ENCODE measurements around the gene VWC2L.

The VWC2L gene

GRCh38 chr2:214386720-214387119 lies 24.1 kb upstream of the VWC2L start:
- Histone ChIP-seq H3K27ac (ENCODE audit: low read length) (no peak overlapping the region), H3K4me1 (ENCODE audit: control insufficient read depth, insufficient read depth, low read length) (no peaks in the 10 kb centered on the region), H3K27me3 (ENCODE audit: control insufficient read depth, insufficient read depth, low read length) (no peaks in the 10 kb centered on the region), H3K36me3 (ENCODE audit: control insufficient read depth, insufficient read depth, low read length) (no peaks in the 10 kb centered on the region), H3K4me3 (ENCODE audit: low read length) (no peak overlapping the region), H3K9me3 (ENCODE audit: control insufficient read depth, insufficient read depth, low read length) (no peaks in the 10 kb centered on the region)
- no peak for DNase-seq (ENCODE audit: low read depth, low spot score)
- WGBS (ENCODE audit: insufficient coverage, insufficient read length) = no CpG with 5 or more reads among the region's 2 CpGs

- no peak overlapping the region for H3K27ac ChIP-seq (ENCODE audit: low read length)
- no peaks in the 10 kb centered on the region for H3K9me3 ChIP-seq (ENCODE audit: control insufficient read depth, insufficient read depth, low read length)
- no peaks in the 10 kb centered on the region for H3K36me3 ChIP-seq (ENCODE audit: control insufficient read depth, insufficient read depth, low read length)
- H3K4me3 ChIP-seq (ENCODE audit: low read length) = no peak overlapping the region
- DNase-seq (ENCODE audit: low read depth, low spot score) = no peak
- H3K4me1 ChIP-seq (ENCODE audit: control insufficient read depth, insufficient read depth, low read length) = no peaks in the 10 kb centered on the region
- no peaks in the 10 kb centered on the region for H3K27me3 ChIP-seq (ENCODE audit: control insufficient read depth, insufficient read depth, low read length)
These were observed 21.5 kb upstream of the VWC2L start for GRCh38 chr2:214389334-214389733.

- Histone ChIP-seq H3K27me3 (ENCODE audit: control insufficient read depth, insufficient read depth, low read length) (no peaks in the 10 kb centered on the region), H3K4me3 (ENCODE audit: low read length) (no peak overlapping the region), H3K36me3 (ENCODE audit: control insufficient read depth, insufficient read depth, low read length) (no peaks in the 10 kb centered on the region), H3K9me3 (ENCODE audit: control insufficient read depth, insufficient read depth, low read length) (no peaks in the 10 kb centered on the region), H3K27ac (ENCODE audit: low read length) (no peak overlapping the region), H3K4me1 (ENCODE audit: control insufficient read depth, insufficient read depth, low read length) (no peaks in the 10 kb centered on the region)
- DNase-seq (ENCODE audit: low read depth, low spot score) = no peak
These were observed 17.1 kb upstream of the VWC2L start for GRCh38 chr2:214393796-214394195.

- Histone ChIP-seq H3K27me3 (ENCODE audit: control insufficient read depth, insufficient read depth, low read length) (no peaks in the 10 kb centered on the region), H3K4me1 (ENCODE audit: control insufficient read depth, insufficient read depth, low read length) (no peaks in the 10 kb centered on the region), H3K27ac (ENCODE audit: low read length) (no peak overlapping the region), H3K36me3 (ENCODE audit: control insufficient read depth, insufficient read depth, low read length) (no peaks in the 10 kb centered on the region), H3K4me3 (ENCODE audit: low read length) (no peak overlapping the region), H3K9me3 (ENCODE audit: control insufficient read depth, insufficient read depth, low read length) (no peaks in the 10 kb centered on the region)
- WGBS (ENCODE audit: insufficient coverage, insufficient read length) = no CpG with 5 or more reads among the region's 1 CpG
- no peak for DNase-seq (ENCODE audit: low read depth, low spot score)
These were observed 15.8 kb upstream of the VWC2L start for GRCh38 chr2:214395040-214395439.

GRCh38 chr2:214401580-214401979 lies 9.3 kb upstream of the VWC2L start:
- H3K4me3 ChIP-seq (ENCODE audit: low read length) = no peak overlapping the region
- no peaks in the 10 kb centered on the region for H3K27me3 ChIP-seq (ENCODE audit: control insufficient read depth, insufficient read depth, low read length)
- H3K9me3 ChIP-seq (ENCODE audit: control insufficient read depth, insufficient read depth, low read length) = no peaks in the 10 kb centered on the region
- DNase-seq (ENCODE audit: low read depth, low spot score) = no peak
- no CpG with 5 or more reads among the region's 2 CpGs for WGBS (ENCODE audit: insufficient coverage, insufficient read length)
- H3K4me1 ChIP-seq (ENCODE audit: control insufficient read depth, insufficient read depth, low read length) = no peaks in the 10 kb centered on the region
- no peak overlapping the region for H3K27ac ChIP-seq (ENCODE audit: low read length)
- H3K36me3 ChIP-seq (ENCODE audit: control insufficient read depth, insufficient read depth, low read length) = no peaks in the 10 kb centered on the region

GRCh38 chr2:214410128-214410775 lies 602 bp upstream of the VWC2L start:
- Histone ChIP-seq H3K4me1 (ENCODE audit: control insufficient read depth, insufficient read depth, low read length) (no peaks in the 10 kb centered on the region), H3K27me3 (ENCODE audit: control insufficient read depth, insufficient read depth, low read length) (no peaks in the 10 kb centered on the region), H3K27ac (ENCODE audit: low read length) (no peak overlapping the region), H3K36me3 (ENCODE audit: control insufficient read depth, insufficient read depth, low read length) (no peaks in the 10 kb centered on the region), H3K4me3 (ENCODE audit: low read length) (no peak overlapping the region), H3K9me3 (ENCODE audit: control insufficient read depth, insufficient read depth, low read length) (no peaks in the 10 kb centered on the region)
- WGBS (ENCODE audit: insufficient coverage, insufficient read length) = no CpG with 5 or more reads among the region's 13 CpGs
- DNase-seq (ENCODE audit: low read depth, low spot score) = no peak

GRCh38 chr2:214412679-214413078 lies 1.8 kb downstream of the VWC2L start:
- H3K4me1 ChIP-seq (ENCODE audit: control insufficient read depth, insufficient read depth, low read length) = no peaks in the 10 kb centered on the region
- no peaks in the 10 kb centered on the region for H3K9me3 ChIP-seq (ENCODE audit: control insufficient read depth, insufficient read depth, low read length)
- H3K27ac ChIP-seq (ENCODE audit: low read length) = no peak overlapping the region
- no peak overlapping the region for H3K4me3 ChIP-seq (ENCODE audit: low read length)
- H3K27me3 ChIP-seq (ENCODE audit: control insufficient read depth, insufficient read depth, low read length) = no peaks in the 10 kb centered on the region
- DNase-seq (ENCODE audit: low read depth, low spot score) = no peak
- WGBS (ENCODE audit: insufficient coverage, insufficient read length) = no CpG with 5 or more reads among the region's 1 CpG
- H3K36me3 ChIP-seq (ENCODE audit: control insufficient read depth, insufficient read depth, low read length) = no peaks in the 10 kb centered on the region

- Histone ChIP-seq H3K4me3 (ENCODE audit: low read length) (no peak overlapping the region), H3K36me3 (ENCODE audit: control insufficient read depth, insufficient read depth, low read length) (no peaks in the 10 kb centered on the region), H3K4me1 (ENCODE audit: control insufficient read depth, insufficient read depth, low read length) (no peaks in the 10 kb centered on the region), H3K27me3 (ENCODE audit: control insufficient read depth, insufficient read depth, low read length) (no peaks in the 10 kb centered on the region), H3K9me3 (ENCODE audit: control insufficient read depth, insufficient read depth, low read length) (no peaks in the 10 kb centered on the region), H3K27ac (ENCODE audit: low read length) (no peak overlapping the region)
- no peak for DNase-seq (ENCODE audit: low read depth, low spot score)
- no CpG with 5 or more reads among the region's 4 CpGs for WGBS (ENCODE audit: insufficient coverage, insufficient read length)
These were observed 25.6 kb downstream of the VWC2L start for GRCh38 chr2:214436470-214436869.

GRCh38 chr2:214450118-214450894 lies 39.5 kb downstream of the VWC2L start:
- DNase-seq (ENCODE audit: low read depth, low spot score) = no peak
- H3K27me3 ChIP-seq (ENCODE audit: control insufficient read depth, insufficient read depth, low read length) = no peaks in the 10 kb centered on the region

GRCh38 chr2:214451516-214452275 lies 40.8 kb downstream of the VWC2L start:
- no peaks in the 10 kb centered on the region for H3K27me3 ChIP-seq (ENCODE audit: control insufficient read depth, insufficient read depth, low read length)
- H3K9me3 ChIP-seq (ENCODE audit: control insufficient read depth, insufficient read depth, low read length) = no peaks in the 10 kb centered on the region
- 0 out of 2 replicates have a peak, but pooled peaks cover 1% of the 10 kb centered on the region for H3K4me1 ChIP-seq (ENCODE audit: control insufficient read depth, insufficient read depth, low read length)
- DNase-seq (ENCODE audit: low read depth, low spot score) = no peak
- WGBS (ENCODE audit: insufficient coverage, insufficient read length) = no CpG with 5 or more reads among the region's 2 CpGs
- H3K4me3 ChIP-seq (ENCODE audit: low read length) = no peak overlapping the region
- no peak overlapping the region for H3K27ac ChIP-seq (ENCODE audit: low read length)
- no peaks in the 10 kb centered on the region for H3K36me3 ChIP-seq (ENCODE audit: control insufficient read depth, insufficient read depth, low read length)

More at GRCh38 chr2:214450118-214450894, 39.5 kb downstream of the VWC2L start:
- 0 out of 2 replicates have a peak, but pooled peaks cover 1% of the 10 kb centered on the region for H3K4me1 ChIP-seq (ENCODE audit: control insufficient read depth, insufficient read depth, low read length)
- H3K9me3 ChIP-seq (ENCODE audit: control insufficient read depth, insufficient read depth, low read length) = no peaks in the 10 kb centered on the region
- no CpG with 5 or more reads among the region's 4 CpGs for WGBS (ENCODE audit: insufficient coverage, insufficient read length)
- H3K27ac ChIP-seq (ENCODE audit: low read length) = no peak overlapping the region
- no peak overlapping the region for H3K4me3 ChIP-seq (ENCODE audit: low read length)
- no peaks in the 10 kb centered on the region for H3K36me3 ChIP-seq (ENCODE audit: control insufficient read depth, insufficient read depth, low read length)
